PC-3 (cell line): ENCODE results near the gene E2F1.

Experiments
- EZH2 ChIP-seq: fragments of 300-600 bp; sonication (generic); IDR thresholded peaks from one replicate; pipeline ENCODE4 v1.6.1; 2017; ENCODE audit warnings: antibody characterized with exemption, mild to moderate bottlenecking, low read length; ENCODE audit not compliant: unreplicated experiment
- EZH2phosphoT487 ChIP-seq: fragments of 300-600 bp; sonication (generic); IDR thresholded peaks from 2 replicates; pipeline ENCODE4 v1.6.1; 2018; ENCODE audit warnings: mild to moderate bottlenecking, antibody characterized with exemption, low read length, borderline replicate concordance
- TF ChIP-seq, protein P1 (sequence below): fragments of 300-600 bp; sonication (generic); conservative IDR thresholded peaks from 2 replicates; pipeline ENCODE4 v1.5.1; 2017; ENCODE audit warnings: antibody characterized with exemption, low read depth, mild to moderate bottlenecking, low read length

DNA sequence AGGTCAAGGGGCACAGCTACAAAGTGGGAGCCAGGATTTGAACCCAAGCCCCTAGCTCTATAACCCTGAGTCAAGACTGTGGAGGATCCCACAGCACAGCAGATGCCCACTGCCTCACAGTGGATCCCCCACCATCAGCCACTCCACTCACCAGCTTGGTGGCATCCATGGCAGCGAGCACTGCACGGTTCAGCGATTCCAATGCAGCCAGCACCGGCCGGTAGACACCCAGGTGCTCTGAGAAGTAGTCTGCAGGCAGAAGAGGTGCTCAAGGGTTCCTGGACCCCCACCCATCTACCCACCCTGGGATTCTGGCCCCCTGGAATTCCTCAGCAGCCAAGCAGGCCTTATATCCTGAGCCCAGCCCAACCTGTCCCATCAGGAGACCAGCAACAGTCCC lies 17.0 kb downstream of the E2F1 start:
- TF ChIP-seq, protein P1, sequence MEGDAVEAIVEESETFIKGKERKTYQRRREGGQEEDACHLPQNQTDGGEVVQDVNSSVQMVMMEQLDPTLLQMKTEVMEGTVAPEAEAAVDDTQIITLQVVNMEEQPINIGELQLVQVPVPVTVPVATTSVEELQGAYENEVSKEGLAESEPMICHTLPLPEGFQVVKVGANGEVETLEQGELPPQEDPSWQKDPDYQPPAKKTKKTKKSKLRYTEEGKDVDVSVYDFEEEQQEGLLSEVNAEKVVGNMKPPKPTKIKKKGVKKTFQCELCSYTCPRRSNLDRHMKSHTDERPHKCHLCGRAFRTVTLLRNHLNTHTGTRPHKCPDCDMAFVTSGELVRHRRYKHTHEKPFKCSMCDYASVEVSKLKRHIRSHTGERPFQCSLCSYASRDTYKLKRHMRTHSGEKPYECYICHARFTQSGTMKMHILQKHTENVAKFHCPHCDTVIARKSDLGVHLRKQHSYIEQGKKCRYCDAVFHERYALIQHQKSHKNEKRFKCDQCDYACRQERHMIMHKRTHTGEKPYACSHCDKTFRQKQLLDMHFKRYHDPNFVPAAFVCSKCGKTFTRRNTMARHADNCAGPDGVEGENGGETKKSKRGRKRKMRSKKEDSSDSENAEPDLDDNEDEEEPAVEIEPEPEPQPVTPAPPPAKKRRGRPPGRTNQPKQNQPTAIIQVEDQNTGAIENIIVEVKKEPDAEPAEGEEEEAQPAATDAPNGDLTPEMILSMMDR: no peak
- no peak for TF ChIP-seq EZH2
- TF ChIP-seq EZH2phosphoT487: no peak
